Endothelial cell of umbilical vein (primary cell): ENCODE data around the gene CHAF1A. TPM values are rescaled to one million over a fixed set of nuclear protein-coding genes. Genes with fewer than 3 reads are reported as not detected.

Source experiments
- BruUV-seq: library from RNA; stranded (reverse); fragments of 400-500 nt; replicated peaks from 2 replicates; lab custom pipeline; 2021; lab: Mats Ljungman, UMichigan
- CTCF ChIA-PET: fragments of 300-600, 350-600 bp; sonication (Branson Sonifier 250); formaldehyde crosslinking; loops from one replicate; lab custom pipeline; 2021; ENCODE audit warnings: antibody characterized with exemption, inconsistent platforms; lab: Charles Lee
- POLR2A ChIA-PET: fragments of 300-600, 350-600 bp; sonication (Branson Sonifier 250); formaldehyde crosslinking; loops from one replicate; lab custom pipeline; 2021; ENCODE audit warnings: antibody characterized with exemption, inconsistent platforms; lab: Charles Lee
- DNase-seq: peaks from one replicate; pipeline ENCODE4 v3.0.0-alpha.2; 2011; ENCODE audit warnings: low read depth, low spot score
- FAIRE-seq: peaks from 2 replicates; lab custom pipeline; 2011; peaks lifted over from hg19 to GRCh38; lab: Jason Lieb, UNC
- H2AFZ ChIP-seq: 2 replicates; pipeline ENCODE4 v1.6.0; 2012; ENCODE audit warnings: low read depth, low read length, control low read depth, inconsistent platforms
- H3K27ac ChIP-seq: 2 replicates; pipeline ENCODE4 v1.5.1; 2011; ENCODE audit warnings: low read depth, mild to moderate bottlenecking, control low read depth, low read length, moderate library complexity; ENCODE audit not compliant: insufficient read depth
- H3K27me3 ChIP-seq, 2 experiments: 2 replicates each; pipeline versions ENCODE4 v1.6.0 to v1.6.1; 2011; ENCODE audit warnings: low read length in 2 of 2, mixed read lengths in 1 of 2; ENCODE audit not compliant: control insufficient read depth in 2 of 2, insufficient read depth in 2 of 2
- H3K36me3 ChIP-seq, 2 experiments: 2 replicates in 1 of 2; 3 replicates in 1 of 2; pipeline ENCODE4 v1.5.1; 2011; ENCODE audit warnings: low read length in 2 of 2, mild to moderate bottlenecking in 1 of 2, moderate library complexity in 1 of 2; ENCODE audit not compliant: control insufficient read depth in 2 of 2, insufficient read depth in 2 of 2; ENCODE audit errors: extremely low read depth in 1 of 2
- H3K4me1 ChIP-seq: 3 replicates; pipeline ENCODE4 v1.5.1; 2011; ENCODE audit warnings: mild to moderate bottlenecking, low read length; ENCODE audit not compliant: control insufficient read depth, insufficient read depth; ENCODE audit errors: extremely low read depth
- H3K4me2 ChIP-seq: 2 replicates; pipeline ENCODE4 v1.6.1; 2011; ENCODE audit warnings: low read length, control low read depth, mixed read lengths; ENCODE audit not compliant: insufficient read depth
- H3K4me3 ChIP-seq, 3 experiments: fragments of 200-600 bp in 1 of 3; sonication (generic), shearing (Covaris generic) in 1 of 3; replicated peaks in 1 of 3; 2 replicates each; pipeline ENCODE4 v1.5.1; 2011 to 2016; ENCODE audit warnings: control low read depth in 3 of 3, low read length in 3 of 3, mild to moderate bottlenecking in 2 of 3, inconsistent platforms in 1 of 3, low read depth in 1 of 3, moderate library complexity in 1 of 3; ENCODE audit not compliant: insufficient read depth in 1 of 3
- H3K79me2 ChIP-seq: 2 replicates; pipeline ENCODE4 v1.6.0; 2012; ENCODE audit warnings: low read length, inconsistent platforms; ENCODE audit not compliant: control insufficient read depth, insufficient read depth
- H3K9ac ChIP-seq: replicated peaks from 2 replicates; pipeline ENCODE3; 2011; ENCODE audit warnings: low read length, control low read depth; ENCODE audit not compliant: insufficient read depth; ENCODE audit errors: extremely low read depth
- H3K9me1 ChIP-seq: replicated peaks from 3 replicates; pipeline ENCODE4 v1.6.0; 2011; ENCODE audit warnings: mild to moderate bottlenecking, low read length; ENCODE audit not compliant: control insufficient read depth, insufficient read depth; ENCODE audit errors: extremely low read depth
- H3K9me3 ChIP-seq: replicated peaks from 2 replicates; pipeline ENCODE4 v1.5.1; 2012; ENCODE audit warnings: low read length, inconsistent platforms; ENCODE audit not compliant: control insufficient read depth, insufficient read depth
- H4K20me1 ChIP-seq: replicated peaks from 2 replicates; pipeline ENCODE3; 2011; ENCODE audit warnings: mild to moderate bottlenecking, low read length; ENCODE audit not compliant: control insufficient read depth, insufficient read depth; ENCODE audit errors: extremely low read depth
- CTCF ChIP-seq, 2 donors: IDR thresholded peaks; 1 replicate in 1 of 2; 2 replicates in 1 of 2; pipeline ENCODE4 v1.5.1; 2011; ENCODE audit warnings: low read length in 2 of 2, mild to moderate bottlenecking in 2 of 2, moderate library complexity in 2 of 2, control low read depth in 1 of 2, inconsistent platforms in 1 of 2, low read depth in 1 of 2; ENCODE audit not compliant: insufficient read depth in 1 of 2; ENCODE audit errors: extremely low read depth in 1 of 2
- FOS ChIP-seq: IDR thresholded peaks from 2 replicates; pipeline ENCODE4 v1.6.1; 2011; ENCODE audit warnings: mild to moderate bottlenecking, low read length, moderate library complexity, borderline replicate concordance; ENCODE audit not compliant: insufficient read depth
- GATA2 ChIP-seq: IDR thresholded peaks from 2 replicates; pipeline ENCODE4 v1.7.0; 2011; ENCODE audit warnings: low read depth, mild to moderate bottlenecking, moderate library complexity, mixed read lengths, low read length; ENCODE audit not compliant: insufficient read length, insufficient read depth
- POLR2AphosphoS5 ChIP-seq: IDR thresholded peaks from 2 replicates; pipeline ENCODE4 v1.6.1; 2012; ENCODE audit warnings: low read depth, mild to moderate bottlenecking, control low read depth, low read length, moderate library complexity; ENCODE audit not compliant: insufficient read depth
- dilution Hi-C: fragments of 300-500 bp; cut with MboI; formaldehyde crosslinking; loops from one replicate; pipeline ENCODE4 v1.15.0; 2019; ENCODE audit warnings: low sequenced_read_pairs; ENCODE audit not compliant: extremely low pct_ligation_motif_present
- intact Hi-C: fragments of 100-400 bp; cut with micrococcal nuclease; formaldehyde crosslinking; loops from one replicate; pipeline ENCODE4 v1.10.0; 2022
- polyA plus RNA-seq, 4 experiments: library from polyadenylated mRNA; depleted of rRNA in 3 of 4; stranded (reverse) in 3 of 4; unstranded in 1 of 4; fragments of >200 nt; gene quantifications; 2 replicates each; pipeline versions ENCODE4 v1.2.1 to v1.2.3, GENCODE V29; 2011 to 2012; ENCODE audit warnings: missing spikeins in 1 of 4
- total RNA-seq: library from RNA; stranded (reverse); gene quantifications from 2 replicates; pipeline ENCODE4 v1.2.3, GENCODE V29; 2021

The CHAF1A gene
- total and polyA plus RNA-seq, 2 donors (not counting 3 experiments of a cell fraction or from before 2014, with no cell fraction given), result 19.5 to 44.5 TPM

- Histone ChIP-seq H4K20me1 (no peaks in the 10 kb centered on the region), H3K9me1 (no peaks in the 10 kb centered on the region), H2AFZ (no peak overlapping the region), H3K4me3 (no peak overlapping the region), H3K27me3 (no peaks in the 10 kb centered on the region), H3K9me3 (no peaks in the 10 kb centered on the region), H3K9ac (no peak overlapping the region), H3K27ac (no peak overlapping the region), H3K4me2 (no peak overlapping the region), H3K79me2 (peaks cover 22% of the 10 kb centered on the region), H3K36me3 (peaks cover 5 to 19% of the 10 kb centered on the region in 2 experiments), H3K4me1 (peaks cover 14% of the 10 kb centered on the region)
- ChIA-PET CTCF (interaction anchor here (0.5 to 1.8 kb wide), 4 partner anchors 19 to 976 kb away, joined by 3 to 5 read pairs (median 4); no protein-coding TSS in a partner anchor), POLR2A (no interaction called here)
- dilution Hi-C loops (no loop called here), intact Hi-C loops (no loop called here)
- TF ChIP-seq FOS (no peak), GATA2 (no peak), CTCF (IDR thresholded peaks at IDR 0.05; ENCODE audit: extremely low read depth in 1 of 2, insufficient read depth in 1 of 2, low read depth in 1 of 2, low read length in 2 of 2) (no peak), POLR2AphosphoS5 (no peak)
- FAIRE-seq, result no peak
- no TSS peak for BruUV-seq
- no peak for DNase-seq
These were observed 52.6 kb downstream of the CHAF1A start for GRCh38 chr19:4454747-4455718.
